HL-60 (cell line): Measurements from ENCODE around the gene ATP9B.

Source experiments
- GABPA ChIP-seq: IDR thresholded peaks from 2 replicates; pipeline ENCODE4 v1.6.1; 2012; ENCODE audit warnings: low read depth
- POLR2AphosphoS5 ChIP-seq: IDR thresholded peaks from 2 replicates; pipeline ENCODE4 v1.6.1; 2012; ENCODE audit warnings: low read depth
- SPI1 ChIP-seq: IDR thresholded peaks from 2 replicates; pipeline ENCODE4 v1.6.1; 2012; ENCODE audit warnings: low read depth, mild to moderate bottlenecking, borderline replicate concordance
- TF ChIP-seq, protein P1 (sequence below): IDR thresholded peaks from one replicate; pipeline ENCODE4 v1.5.1; 2011; ENCODE audit warnings: low read length, control low read depth, inconsistent platforms; ENCODE audit not compliant: insufficient read depth
- TF ChIP-seq, protein P2 (sequence below): IDR thresholded peaks from 2 replicates; pipeline ENCODE4 v1.6.1; 2012; ENCODE audit warnings: low read depth; ENCODE audit not compliant: insufficient replicate concordance

DNA sequence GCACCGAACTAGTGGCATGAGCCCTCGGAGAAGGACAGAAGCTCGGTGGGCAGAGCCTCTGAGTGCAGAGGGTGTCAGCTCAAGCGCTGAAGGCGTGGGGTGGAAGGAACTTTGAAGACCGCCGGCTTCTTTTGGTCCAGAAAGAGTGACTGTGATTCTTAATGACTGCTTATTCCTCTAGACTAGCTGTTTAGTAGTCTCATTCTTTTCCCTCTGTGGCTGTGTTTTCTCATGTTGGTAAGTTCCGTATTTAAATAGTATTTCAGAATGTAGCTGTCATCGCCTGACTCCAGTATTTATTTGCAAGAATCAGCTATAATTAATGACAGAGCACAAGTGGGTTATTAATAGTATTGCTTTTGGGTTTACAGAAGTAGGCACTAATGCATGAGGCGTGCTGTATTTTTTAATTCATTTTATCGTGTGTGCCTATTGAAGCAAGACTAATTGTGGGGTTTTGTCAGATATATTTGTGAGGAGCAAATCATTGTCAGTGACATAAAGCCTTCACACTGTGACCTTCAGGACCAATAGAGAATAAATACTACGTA lies 245.7 kb downstream of the ATP9B start:
- TF ChIP-seq GABPA: no peak
- TF ChIP-seq, protein P1, sequence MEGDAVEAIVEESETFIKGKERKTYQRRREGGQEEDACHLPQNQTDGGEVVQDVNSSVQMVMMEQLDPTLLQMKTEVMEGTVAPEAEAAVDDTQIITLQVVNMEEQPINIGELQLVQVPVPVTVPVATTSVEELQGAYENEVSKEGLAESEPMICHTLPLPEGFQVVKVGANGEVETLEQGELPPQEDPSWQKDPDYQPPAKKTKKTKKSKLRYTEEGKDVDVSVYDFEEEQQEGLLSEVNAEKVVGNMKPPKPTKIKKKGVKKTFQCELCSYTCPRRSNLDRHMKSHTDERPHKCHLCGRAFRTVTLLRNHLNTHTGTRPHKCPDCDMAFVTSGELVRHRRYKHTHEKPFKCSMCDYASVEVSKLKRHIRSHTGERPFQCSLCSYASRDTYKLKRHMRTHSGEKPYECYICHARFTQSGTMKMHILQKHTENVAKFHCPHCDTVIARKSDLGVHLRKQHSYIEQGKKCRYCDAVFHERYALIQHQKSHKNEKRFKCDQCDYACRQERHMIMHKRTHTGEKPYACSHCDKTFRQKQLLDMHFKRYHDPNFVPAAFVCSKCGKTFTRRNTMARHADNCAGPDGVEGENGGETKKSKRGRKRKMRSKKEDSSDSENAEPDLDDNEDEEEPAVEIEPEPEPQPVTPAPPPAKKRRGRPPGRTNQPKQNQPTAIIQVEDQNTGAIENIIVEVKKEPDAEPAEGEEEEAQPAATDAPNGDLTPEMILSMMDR: no peak
- TF ChIP-seq POLR2AphosphoS5: no peak
- TF ChIP-seq, protein P2, sequence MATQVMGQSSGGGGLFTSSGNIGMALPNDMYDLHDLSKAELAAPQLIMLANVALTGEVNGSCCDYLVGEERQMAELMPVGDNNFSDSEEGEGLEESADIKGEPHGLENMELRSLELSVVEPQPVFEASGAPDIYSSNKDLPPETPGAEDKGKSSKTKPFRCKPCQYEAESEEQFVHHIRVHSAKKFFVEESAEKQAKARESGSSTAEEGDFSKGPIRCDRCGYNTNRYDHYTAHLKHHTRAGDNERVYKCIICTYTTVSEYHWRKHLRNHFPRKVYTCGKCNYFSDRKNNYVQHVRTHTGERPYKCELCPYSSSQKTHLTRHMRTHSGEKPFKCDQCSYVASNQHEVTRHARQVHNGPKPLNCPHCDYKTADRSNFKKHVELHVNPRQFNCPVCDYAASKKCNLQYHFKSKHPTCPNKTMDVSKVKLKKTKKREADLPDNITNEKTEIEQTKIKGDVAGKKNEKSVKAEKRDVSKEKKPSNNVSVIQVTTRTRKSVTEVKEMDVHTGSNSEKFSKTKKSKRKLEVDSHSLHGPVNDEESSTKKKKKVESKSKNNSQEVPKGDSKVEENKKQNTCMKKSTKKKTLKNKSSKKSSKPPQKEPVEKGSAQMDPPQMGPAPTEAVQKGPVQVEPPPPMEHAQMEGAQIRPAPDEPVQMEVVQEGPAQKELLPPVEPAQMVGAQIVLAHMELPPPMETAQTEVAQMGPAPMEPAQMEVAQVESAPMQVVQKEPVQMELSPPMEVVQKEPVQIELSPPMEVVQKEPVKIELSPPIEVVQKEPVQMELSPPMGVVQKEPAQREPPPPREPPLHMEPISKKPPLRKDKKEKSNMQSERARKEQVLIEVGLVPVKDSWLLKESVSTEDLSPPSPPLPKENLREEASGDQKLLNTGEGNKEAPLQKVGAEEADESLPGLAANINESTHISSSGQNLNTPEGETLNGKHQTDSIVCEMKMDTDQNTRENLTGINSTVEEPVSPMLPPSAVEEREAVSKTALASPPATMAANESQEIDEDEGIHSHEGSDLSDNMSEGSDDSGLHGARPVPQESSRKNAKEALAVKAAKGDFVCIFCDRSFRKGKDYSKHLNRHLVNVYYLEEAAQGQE: no peak
- TF ChIP-seq SPI1: no peak
